Measurements from ENCODE around the gene ABCB11.
"Not testable (repeated sequence)": the region's sequence is repeated elsewhere in the genome, so short reads cannot be mapped to it uniquely, and the experiment has no call there.

Gene ABCB11

DNA sequence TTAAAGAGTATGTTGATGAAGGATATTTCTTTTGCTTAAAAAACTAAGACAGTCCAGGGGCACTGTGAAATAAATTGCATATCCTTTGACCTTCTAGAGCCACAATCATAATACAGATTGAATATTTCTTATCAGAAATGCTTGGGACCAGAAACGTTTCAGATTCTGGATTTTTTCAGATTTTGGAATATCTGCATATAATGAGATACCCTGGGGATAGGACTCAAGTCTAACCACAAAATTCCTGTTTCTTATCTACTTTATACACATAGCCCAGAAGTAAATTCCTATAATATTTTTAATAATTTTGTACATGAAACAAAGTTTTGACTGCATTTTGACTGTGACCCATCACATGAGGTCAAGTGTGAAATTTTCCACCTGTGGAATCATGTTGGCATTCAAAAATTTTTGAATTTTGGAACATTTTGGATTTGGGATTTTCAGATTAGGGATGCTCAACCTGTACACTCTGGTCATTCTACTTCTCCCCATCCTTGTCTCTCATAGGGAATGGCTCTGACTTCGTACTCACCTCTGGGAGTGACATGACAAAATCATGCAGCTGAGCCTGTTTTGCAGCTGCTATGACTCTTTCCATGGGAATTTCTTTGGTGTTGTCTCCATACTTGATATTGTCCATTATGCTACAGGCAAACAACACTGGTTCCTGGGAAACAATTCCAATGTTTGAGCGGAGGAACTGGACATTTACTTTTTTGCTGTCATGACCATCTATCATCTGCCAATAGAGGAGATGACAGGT, 104.3 kb downstream of the ABCB11 start:
- DNase-seq = no peak

DNA sequence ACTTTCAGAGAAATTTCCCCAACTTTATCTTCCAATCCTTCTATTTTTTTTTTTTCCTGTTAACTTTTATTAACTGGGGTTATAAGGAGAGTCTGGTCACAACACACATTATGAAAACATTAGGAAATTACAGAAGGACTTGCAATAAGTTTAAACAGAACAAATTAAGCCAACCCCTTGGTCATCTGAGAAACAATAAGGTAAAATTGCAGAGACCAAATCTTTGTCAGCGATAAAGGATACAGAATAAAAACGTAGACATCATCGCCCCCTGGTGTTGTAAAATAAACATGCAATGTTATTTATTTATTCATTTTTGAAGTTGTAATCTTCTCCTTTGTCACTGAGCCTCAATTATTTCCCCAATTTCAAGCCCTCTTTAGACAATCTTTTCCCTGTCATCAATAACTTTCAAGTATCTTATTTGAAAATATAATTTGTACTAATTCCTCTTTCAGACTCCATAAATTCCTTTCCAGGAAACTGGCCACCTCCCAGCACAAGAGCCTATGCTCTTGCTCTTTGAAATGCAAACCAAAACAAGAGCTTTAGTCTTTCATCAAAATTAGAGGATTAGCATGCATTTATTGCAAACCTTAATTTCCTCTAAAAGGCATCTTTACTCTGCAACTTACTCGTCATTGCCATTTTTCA, 110.5 kb downstream of the ABCB11 start:
- DNase-seq = peak; percentile 31

- DNase-seq = no peak
Measured at GRCh38 chr2:168916331-168916675, 114.8 kb downstream of the ABCB11 start.

- no peak for DNase-seq
Measured at GRCh38 chr2:168915441-168916330, 115.4 kb downstream of the ABCB11 start.

GRCh38 chr2:168913495-168913894, 117.6 kb downstream of the ABCB11 start:
- DNase-seq = no peak

GRCh38 chr2:168912901-168913369, 118.2 kb downstream of the ABCB11 start:
- DNase-seq = peak; percentile 38

DNA sequence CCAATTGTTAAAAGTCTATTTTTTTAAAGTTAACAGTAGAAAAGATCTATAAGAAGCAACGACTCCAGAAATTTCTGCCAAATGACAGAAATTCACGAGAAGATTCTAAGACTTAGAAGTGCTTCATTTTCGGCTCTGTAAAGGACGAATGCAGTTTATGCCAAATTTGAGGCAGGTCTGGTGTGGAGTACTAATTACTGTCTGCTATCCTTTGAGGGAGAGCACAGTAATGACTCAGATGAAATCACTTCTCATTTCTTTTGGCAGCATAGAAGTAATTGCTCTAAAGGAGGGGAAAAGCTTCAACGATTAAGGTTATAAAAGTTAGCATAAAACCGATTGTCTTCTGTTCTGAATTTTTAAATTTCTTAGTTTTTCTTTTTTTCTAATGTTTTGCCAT, 118.7 kb downstream of the ABCB11 start:
- DNase-seq = no peak

GRCh38 chr2:168910330-168910729, 120.8 kb downstream of the ABCB11 start:
- DNase-seq = no peak

- DNase-seq = no peak
Measured at GRCh38 chr2:168907940-168908662, 123.0 kb downstream of the ABCB11 start.

DNA sequence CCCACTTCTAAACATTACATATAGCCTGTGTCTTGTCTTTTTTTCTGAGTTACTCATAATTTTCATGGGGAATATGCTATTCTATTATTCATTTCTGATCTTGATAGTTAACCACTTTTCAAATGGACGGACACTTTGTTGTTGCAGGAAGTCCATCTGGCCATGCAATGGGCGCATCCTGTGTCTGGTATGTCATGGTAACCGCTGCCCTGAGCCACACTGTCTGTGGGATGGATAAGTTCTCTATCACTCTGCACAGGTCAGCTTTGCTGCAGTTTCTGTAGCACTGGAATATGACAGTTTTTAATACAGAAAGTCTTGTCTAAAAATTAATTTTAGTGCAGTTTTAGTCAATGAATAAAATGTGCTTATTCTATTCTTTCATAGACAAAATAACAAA, 126.8 kb downstream of the ABCB11 start:
- DNase-seq = no peak

DNA sequence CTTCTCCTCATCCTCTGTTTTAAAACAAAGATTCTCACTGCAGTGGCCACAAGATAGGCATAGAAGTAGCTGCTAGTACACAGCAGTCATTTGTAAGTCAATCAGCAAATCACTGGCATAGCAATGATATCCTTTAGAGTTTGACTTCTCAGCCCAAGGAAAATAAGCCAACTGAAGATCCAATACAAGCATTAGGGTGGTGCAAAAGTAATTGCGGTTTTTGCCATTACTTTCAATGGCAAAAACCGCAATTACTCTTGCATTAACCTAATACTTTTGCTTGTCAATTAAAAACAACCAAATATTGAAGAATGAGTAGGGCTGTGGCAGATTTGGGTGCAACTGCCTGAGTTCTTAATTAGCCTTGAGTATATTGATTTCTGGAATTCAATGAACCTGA, 127.2 kb downstream of the ABCB11 start:
- DNase-seq = no peak

DNA sequence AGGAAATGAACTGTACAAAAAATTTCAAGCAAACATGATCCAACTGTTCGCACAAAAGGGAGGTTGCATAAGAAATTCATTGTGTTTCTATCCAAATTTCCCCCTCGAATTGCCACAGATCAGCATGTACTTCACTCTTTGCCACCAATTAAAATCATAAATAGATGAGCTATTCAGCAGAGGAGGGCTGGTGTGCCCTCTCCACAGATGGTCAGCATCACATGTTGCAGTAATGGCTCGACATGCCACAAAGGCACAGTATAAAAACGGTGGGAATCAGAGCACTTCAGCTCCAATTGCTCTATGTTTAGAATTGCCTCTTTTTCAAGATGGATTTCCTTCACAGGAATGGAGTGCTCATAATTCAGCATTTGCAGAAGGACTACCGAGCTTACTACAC, 130.1 kb downstream of the ABCB11 start, which contains the start of gene G6PC2:
G6PC2 (plus strand) TSS at position 289 of the 400 bp plus-strand sequence; CDS start at position 330, 41 bp downstream.
- no peak for DNase-seq

GRCh38 chr2:168897449-168897848, 133.7 kb downstream of the ABCB11 start:
- DNase-seq = no peak

- DNase-seq = no peak
Measured at GRCh38 chr2:168896783-168897182, 134.3 kb downstream of the ABCB11 start.

- DNase-seq = peak; percentile 16
Measured at GRCh38 chr2:168895771-168896170, 135.4 kb downstream of the ABCB11 start.

DNA sequence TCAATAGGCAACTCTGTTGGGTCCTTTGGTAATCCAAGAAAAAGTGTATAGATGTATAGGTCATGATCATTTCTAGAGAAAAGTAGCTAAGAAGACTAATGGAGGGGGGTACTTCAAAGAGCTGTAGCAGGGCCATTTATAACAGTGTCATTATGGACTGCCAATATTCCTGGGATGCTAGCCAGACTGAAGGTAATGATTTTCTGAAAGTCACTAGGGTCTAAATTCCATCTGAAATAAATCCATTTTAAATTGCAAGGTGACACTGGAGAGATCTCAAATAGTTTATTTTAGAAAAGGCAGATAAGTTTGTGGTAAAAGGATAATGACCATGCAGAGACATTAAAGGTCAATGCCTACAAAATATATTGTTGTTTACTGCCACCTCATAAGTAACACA, 136.4 kb downstream of the ABCB11 start:
- no peak for DNase-seq

DNA sequence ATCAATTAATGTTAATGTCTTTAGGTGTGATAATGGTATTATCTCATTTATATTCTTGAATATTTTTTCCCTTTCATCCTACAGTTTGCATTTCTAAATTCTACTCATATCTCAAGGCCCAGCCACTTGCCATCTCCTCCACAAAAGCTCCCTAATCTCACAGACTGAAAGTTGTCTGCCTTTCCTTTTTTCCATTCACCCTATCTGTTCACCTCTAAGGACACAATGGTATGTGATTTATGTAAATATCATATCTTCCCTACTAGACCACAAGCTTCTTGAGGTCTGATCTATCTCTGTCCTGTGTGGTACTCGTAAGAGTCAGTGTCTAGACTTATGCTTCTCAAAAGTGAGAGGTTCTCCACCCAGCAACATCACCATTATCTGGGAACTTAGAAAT, 137.0 kb downstream of the ABCB11 start:
- DNase-seq = no peak

DNA sequence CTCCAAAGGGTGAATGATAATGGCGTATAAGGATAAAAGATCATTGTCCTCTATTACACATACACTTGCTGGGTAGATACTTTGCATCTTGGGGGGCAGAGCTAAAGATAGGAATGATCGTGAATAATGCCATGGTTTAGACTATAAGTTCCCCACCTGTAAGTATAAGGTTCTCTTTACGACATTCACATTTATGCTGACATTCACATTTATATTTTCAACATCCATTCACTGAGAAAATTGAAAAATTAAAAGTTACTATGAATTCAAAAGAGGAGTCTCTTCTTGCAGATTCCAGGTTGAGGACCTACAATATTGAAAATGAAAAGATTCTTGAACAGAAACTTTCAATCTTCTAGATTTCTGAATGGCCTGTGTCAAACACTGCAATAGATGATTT, 138.8 kb downstream of the ABCB11 start:
- no peak for DNase-seq

DNA sequence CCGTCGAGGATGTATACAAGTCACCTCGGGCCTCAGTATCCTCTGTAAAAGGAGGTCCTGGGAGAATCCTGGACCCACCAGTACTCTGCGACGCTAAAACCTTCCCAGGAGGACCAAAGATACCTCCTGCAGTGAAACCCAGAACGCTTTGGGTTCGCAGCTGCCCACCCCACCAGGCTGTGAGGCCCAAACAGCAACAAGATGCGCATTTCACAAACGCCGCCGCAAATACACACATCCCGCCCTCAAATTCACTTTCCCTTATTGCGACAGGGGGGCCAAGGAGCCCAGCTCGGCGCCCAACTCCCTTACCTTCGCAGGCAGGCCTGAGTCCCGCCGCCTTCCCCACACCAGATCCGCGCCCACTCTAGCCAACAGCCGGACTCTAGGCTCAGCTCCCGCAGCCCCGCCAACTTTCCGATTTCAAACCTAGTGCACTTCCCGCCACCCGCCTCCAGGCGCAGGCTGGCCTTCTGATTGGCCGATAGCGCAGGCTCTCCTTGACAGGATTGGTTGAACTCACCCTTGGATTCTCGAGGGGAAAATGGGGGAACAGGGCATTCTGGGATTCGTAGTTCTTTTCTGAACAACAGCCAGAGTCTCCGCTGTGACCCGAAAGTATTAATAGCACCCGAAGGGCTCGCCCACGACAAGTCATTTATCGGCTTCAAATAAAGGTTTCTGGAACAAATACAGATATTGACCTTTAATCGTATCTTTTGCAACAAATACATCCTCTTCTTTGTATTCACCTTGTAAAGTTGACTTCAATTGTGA, 140.9 kb downstream of the ABCB11 start, which contains the start of gene SPC25:
SPC25 (minus strand) TSS at position 425 of the 777 bp plus-strand sequence. CDS start 911 bp downstream, outside the sequence.
- DNase-seq = peak; percentile 94

DNA sequence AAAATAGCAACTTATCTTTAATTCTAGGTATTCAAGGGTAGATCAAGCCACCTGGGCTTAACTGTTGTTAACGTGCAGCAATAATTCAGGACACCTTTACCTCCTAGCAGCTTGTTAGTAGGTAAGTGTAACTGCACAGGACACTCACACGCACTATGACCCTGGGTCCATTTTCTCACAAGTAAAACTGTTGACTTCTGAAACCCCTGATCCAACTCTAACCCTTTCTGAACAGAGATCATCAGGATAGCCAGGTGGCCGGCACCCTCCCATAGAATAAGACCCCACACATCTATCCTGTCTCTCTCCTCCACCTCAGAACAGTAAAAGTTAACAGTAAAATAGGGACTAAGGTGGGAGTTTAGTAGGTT, 141.5 kb downstream of the ABCB11 start:
- peak; percentile 2 for DNase-seq

- peak; percentile 41 for DNase-seq
Measured at GRCh38 chr2:168884975-168885374, 146.1 kb downstream of the ABCB11 start.

DNA sequence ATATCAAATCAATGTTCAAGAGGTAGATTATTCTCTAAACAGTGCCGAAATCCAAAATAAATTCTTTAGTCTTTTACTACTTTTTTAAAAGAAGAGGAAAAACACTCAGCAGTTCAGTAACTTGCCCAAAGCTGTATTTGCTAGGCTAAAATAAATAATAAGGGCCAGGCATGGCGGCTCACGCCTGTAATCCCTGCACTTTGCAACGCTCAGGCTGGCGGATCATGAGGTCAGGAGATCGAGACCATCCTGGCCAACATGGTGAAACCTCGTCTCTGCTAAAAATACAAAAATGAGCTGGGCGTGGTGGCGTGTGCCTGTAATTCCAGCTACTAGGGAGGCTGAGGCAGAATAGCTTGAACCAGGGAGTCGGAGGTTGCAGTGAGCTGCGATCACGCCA, 149.0 kb downstream of the ABCB11 start:
- DNase-seq = not testable (repeated sequence)
